HL-60 (cell line): ENCODE data around the gene GUCY1A1.

Experiments used
- CTCF ChIP-seq: IDR thresholded peaks from one replicate; pipeline ENCODE4 v1.5.1; 2011; ENCODE audit warnings: low read length, control low read depth, inconsistent platforms; ENCODE audit not compliant: insufficient read depth
- GABPA ChIP-seq: IDR thresholded peaks from 2 replicates; pipeline ENCODE4 v1.6.1; 2012; ENCODE audit warnings: low read depth
- POLR2AphosphoS5 ChIP-seq: IDR thresholded peaks from 2 replicates; pipeline ENCODE4 v1.6.1; 2012; ENCODE audit warnings: low read depth
- REST ChIP-seq: IDR thresholded peaks from 2 replicates; pipeline ENCODE4 v1.6.1; 2012; ENCODE audit warnings: low read depth; ENCODE audit not compliant: insufficient replicate concordance
- SPI1 ChIP-seq: IDR thresholded peaks from 2 replicates; pipeline ENCODE4 v1.6.1; 2012; ENCODE audit warnings: low read depth, mild to moderate bottlenecking, borderline replicate concordance

GRCh38 chr4:155722336-155722735 is 55.7 kb downstream of the GUCY1A1 start:
- TF ChIP-seq CTCF (no peak), POLR2AphosphoS5 (no peak), SPI1 (no peak), REST (no peak), GABPA (no peak)
